HepG2 (cell line): ENCODE results near the gene DDRGK1. TPM values are rescaled to one million over a fixed set of nuclear protein-coding genes. Genes with fewer than 3 reads are reported as not detected.
A peak's percentile ranks its signal among the peaks of the same experiment; 100 is the strongest.

Experiments
- AKAP8 ChIP-seq: sonication (generic); formaldehyde crosslinking; IDR thresholded peaks from 2 replicates; pipeline ENCODE4 v1.5.1; 2020; ENCODE audit warnings: mild to moderate bottlenecking, missing genetic modification reagents
- EEA1 ChIP-seq: sonication (generic); formaldehyde crosslinking; IDR thresholded peaks from 2 replicates; pipeline ENCODE4 v1.5.1; 2020; ENCODE audit warnings: mild to moderate bottlenecking, missing genetic modification reagents, borderline replicate concordance
- RBM22 ChIP-seq: fragments of 200-400 bp; formaldehyde crosslinking; optimal IDR thresholded peaks from 2 replicates; pipeline ENCODE3; 2017; ENCODE audit warnings: mild to moderate bottlenecking, low read length, moderate library complexity
- SP4 ChIP-seq: sonication (generic); formaldehyde crosslinking; IDR thresholded peaks from 2 replicates; pipeline ENCODE4 v1.8.1; 2023; ENCODE audit warnings: mild to moderate bottlenecking, missing genetic modification reagents
- TEAD3 ChIP-seq: optimal IDR thresholded peaks from 2 replicates; pipeline ENCODE3; 2016; ENCODE audit warnings: borderline replicate concordance
- ZNF274 ChIP-seq: sonication (generic); formaldehyde crosslinking; IDR thresholded peaks from 2 replicates; pipeline ENCODE4 v1.5.1; 2020; ENCODE audit warnings: mild to moderate bottlenecking, missing genetic modification reagents
- ZNF331 ChIP-seq: sonication (generic); formaldehyde crosslinking; IDR thresholded peaks from 2 replicates; pipeline ENCODE4 v1.4.0; 2020; ENCODE audit warnings: missing genetic modification reagents
- ZNF335 ChIP-seq: sonication (generic); formaldehyde crosslinking; IDR thresholded peaks from 2 replicates; pipeline ENCODE4 v1.4.0; 2020; ENCODE audit warnings: missing genetic modification reagents
- ZNF558 ChIP-seq: sonication (generic); formaldehyde crosslinking; IDR thresholded peaks from 2 replicates; pipeline ENCODE4 v1.9.0; 2022; ENCODE audit warnings: mild to moderate bottlenecking, missing genetic modification reagents, borderline replicate concordance
- ZNF841 ChIP-seq: sonication (generic); formaldehyde crosslinking; IDR thresholded peaks from 2 replicates; pipeline ENCODE4 v1.8.1; 2023; ENCODE audit warnings: missing genetic modification reagents, borderline replicate concordance
- polyA plus RNA-seq, 8 experiments: library from polyadenylated mRNA; depleted of rRNA in 3 of 8; stranded (reverse) in 7 of 8; unstranded in 1 of 8; fragments of >200 nt; fragmentation: Illumina TruSeq in 4 of 8; extraction: Trizol in 4 of 8; gene quantifications; 2 replicates each; pipeline versions ENCODE4 v1.2.1 to v1.2.3, GENCODE V29; 2011 to 2016; ENCODE audit warnings: low read depth in 4 of 8, missing spikeins in 1 of 8, mixed read lengths in 1 of 8; ENCODE audit not compliant: insufficient read depth in 1 of 8
- total RNA-seq, 5 experiments: library from RNA; depleted of rRNA; stranded (reverse); fragments of >200 nt; fragmentation: Illumina TruSeq; extraction: Trizol; gene quantifications; 2 replicates each; pipeline ENCODE4 v1.2.3, GENCODE V29; 2016; ENCODE audit warnings: low read depth in 1 of 5
- TF ChIP-seq, protein P1 (sequence below): sonication (generic); formaldehyde crosslinking; IDR thresholded peaks from 2 replicates; pipeline ENCODE4 v1.9.0; 2022; ENCODE audit warnings: low read depth, missing genetic modification reagents
- TF ChIP-seq, protein P2 (sequence below): sonication (generic); formaldehyde crosslinking; IDR thresholded peaks from 2 replicates; pipeline ENCODE4 v1.4.0; 2020; ENCODE audit warnings: missing genetic modification reagents
- TF ChIP-seq, protein P3 (sequence below): sonication (generic); formaldehyde crosslinking; IDR thresholded peaks from 2 replicates; pipeline ENCODE4 v1.5.0; 2020; ENCODE audit warnings: missing genetic modification reagents, mild to moderate bottlenecking, borderline replicate concordance
- TF ChIP-seq, protein P4 (sequence below): sonication (generic); formaldehyde crosslinking; IDR thresholded peaks from 2 replicates; pipeline ENCODE4 v1.4.0; 2020; ENCODE audit warnings: missing genetic modification reagents
- TF ChIP-seq, protein P5 (sequence below): sonication (generic); formaldehyde crosslinking; IDR thresholded peaks from 2 replicates; pipeline ENCODE4 v1.8.1; 2022; ENCODE audit warnings: low read depth, mild to moderate bottlenecking, missing genetic modification reagents
- TF ChIP-seq, protein P6 (sequence below): sonication (generic); formaldehyde crosslinking; IDR thresholded peaks from 2 replicates; pipeline ENCODE4 v1.4.0; 2020; ENCODE audit warnings: missing genetic modification reagents, borderline replicate concordance

DDRGK1 gene
- total and polyA plus RNA-seq, 2 of the 13 experiments (the other 11 are each of a cell fraction or from before 2014, with no cell fraction given), result 96.7 to 149 TPM

DNA sequence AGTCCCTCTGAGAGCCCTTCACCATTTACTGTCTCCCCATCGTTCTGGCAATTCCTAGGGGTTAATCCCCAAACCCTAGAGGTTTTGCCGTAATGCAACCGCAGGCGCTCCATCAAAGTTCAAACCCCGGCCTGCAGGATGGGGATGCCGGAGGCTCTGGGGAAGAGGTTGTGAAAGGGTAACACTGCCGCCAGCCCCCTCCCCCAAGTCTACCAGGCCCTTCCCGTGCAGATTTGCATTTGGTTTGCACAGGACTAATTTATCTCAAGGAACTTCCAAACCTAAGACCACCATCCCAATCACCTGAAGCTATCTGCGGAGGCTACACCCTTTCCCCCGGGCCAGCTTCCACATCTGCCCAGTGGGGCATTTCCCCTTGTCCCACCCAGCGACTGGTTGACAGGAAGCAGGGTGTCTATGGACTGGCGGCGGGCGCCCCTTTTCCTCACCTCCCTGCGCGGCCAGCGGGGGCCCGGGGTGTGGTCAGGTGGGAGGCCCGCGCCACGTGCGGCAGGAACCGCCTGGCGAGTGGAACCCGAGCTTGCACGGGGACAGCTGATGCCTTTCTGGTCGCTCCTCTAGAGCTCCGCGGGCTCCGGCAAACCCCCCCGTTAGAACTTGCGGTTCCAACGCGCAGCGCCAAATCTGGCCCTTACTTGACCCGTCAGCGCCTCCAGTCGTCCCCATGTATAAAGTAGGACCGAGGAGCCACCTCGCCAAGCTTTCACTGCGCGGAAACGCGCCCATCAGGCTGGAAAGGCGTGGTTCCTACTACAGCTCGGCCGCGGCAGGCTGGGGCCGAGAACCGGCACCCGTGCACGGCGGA is 43.9 kb upstream of the DDRGK1 start (continued):
- TF ChIP-seq ZNF331 (CRISPR knock-in tag) (peak; percentile 15; the same call in 1 of the 2 replicates), TEAD3 (CRISPR knock-in tag) (no peak), SP4 (CRISPR knock-in tag) (0 out of 2 replicates have a peak, but pooled peaks have one; percentile 9), ZNF335 (CRISPR knock-in tag) (peak; percentile 49; the same call in 1 of the 2 replicates), ZNF558 (CRISPR knock-in tag) (no peak), ZNF274 (CRISPR knock-in tag) (peak; percentile 74), AKAP8 (CRISPR knock-in tag) (peak; percentile 79), RBM22 (peak; percentile 27), EEA1 (CRISPR knock-in tag) (no peak), ZNF841 (CRISPR knock-in tag) (no peak)
- TF ChIP-seq, protein P1, sequence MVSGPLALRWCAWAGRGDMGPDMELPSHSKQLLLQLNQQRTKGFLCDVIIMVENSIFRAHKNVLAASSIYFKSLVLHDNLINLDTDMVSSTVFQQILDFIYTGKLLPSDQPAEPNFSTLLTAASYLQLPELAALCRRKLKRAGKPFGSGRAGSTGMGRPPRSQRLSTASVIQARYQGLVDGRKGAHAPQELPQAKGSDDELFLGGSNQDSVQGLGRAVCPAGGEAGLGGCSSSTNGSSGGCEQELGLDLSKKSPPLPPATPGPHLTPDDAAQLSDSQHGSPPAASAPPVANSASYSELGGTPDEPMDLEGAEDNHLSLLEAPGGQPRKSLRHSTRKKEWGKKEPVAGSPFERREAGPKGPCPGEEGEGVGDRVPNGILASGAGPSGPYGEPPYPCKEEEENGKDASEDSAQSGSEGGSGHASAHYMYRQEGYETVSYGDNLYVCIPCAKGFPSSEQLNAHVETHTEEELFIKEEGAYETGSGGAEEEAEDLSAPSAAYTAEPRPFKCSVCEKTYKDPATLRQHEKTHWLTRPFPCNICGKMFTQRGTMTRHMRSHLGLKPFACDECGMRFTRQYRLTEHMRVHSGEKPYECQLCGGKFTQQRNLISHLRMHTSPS (CRISPR knock-in tag), result peak; percentile 33; the same call in 1 of the 2 replicates
- TF ChIP-seq, protein P2, sequence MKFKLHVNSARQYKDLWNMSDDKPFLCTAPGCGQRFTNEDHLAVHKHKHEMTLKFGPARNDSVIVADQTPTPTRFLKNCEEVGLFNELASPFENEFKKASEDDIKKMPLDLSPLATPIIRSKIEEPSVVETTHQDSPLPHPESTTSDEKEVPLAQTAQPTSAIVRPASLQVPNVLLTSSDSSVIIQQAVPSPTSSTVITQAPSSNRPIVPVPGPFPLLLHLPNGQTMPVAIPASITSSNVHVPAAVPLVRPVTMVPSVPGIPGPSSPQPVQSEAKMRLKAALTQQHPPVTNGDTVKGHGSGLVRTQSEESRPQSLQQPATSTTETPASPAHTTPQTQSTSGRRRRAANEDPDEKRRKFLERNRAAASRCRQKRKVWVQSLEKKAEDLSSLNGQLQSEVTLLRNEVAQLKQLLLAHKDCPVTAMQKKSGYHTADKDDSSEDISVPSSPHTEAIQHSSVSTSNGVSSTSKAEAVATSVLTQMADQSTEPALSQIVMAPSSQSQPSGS (CRISPR knock-in tag), result peak; percentile 14; the same call in 1 of the 2 replicates
- TF ChIP-seq, protein P3, sequence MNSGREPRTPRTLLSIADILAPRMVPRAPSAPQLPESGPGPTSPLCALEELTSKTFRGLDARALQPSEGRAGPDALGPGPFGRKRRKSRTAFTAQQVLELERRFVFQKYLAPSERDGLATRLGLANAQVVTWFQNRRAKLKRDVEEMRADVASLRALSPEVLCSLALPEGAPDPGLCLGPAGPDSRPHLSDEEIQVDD, result peak; percentile 51; the same call in 1 of the 2 replicates
- TF ChIP-seq, protein P4, sequence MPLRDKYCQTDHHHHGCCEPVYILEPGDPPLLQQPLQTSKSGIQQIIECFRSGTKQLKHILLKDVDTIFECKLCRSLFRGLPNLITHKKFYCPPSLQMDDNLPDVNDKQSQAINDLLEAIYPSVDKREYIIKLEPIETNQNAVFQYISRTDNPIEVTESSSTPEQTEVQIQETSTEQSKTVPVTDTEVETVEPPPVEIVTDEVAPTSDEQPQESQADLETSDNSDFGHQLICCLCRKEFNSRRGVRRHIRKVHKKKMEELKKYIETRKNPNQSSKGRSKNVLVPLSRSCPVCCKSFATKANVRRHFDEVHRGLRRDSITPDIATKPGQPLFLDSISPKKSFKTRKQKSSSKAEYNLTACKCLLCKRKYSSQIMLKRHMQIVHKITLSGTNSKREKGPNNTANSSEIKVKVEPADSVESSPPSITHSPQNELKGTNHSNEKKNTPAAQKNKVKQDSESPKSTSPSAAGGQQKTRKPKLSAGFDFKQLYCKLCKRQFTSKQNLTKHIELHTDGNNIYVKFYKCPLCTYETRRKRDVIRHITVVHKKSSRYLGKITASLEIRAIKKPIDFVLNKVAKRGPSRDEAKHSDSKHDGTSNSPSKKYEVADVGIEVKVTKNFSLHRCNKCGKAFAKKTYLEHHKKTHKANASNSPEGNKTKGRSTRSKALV (CRISPR knock-in tag), result peak; percentile 78; the same call in 1 of the 2 replicates
- TF ChIP-seq, protein P5, sequence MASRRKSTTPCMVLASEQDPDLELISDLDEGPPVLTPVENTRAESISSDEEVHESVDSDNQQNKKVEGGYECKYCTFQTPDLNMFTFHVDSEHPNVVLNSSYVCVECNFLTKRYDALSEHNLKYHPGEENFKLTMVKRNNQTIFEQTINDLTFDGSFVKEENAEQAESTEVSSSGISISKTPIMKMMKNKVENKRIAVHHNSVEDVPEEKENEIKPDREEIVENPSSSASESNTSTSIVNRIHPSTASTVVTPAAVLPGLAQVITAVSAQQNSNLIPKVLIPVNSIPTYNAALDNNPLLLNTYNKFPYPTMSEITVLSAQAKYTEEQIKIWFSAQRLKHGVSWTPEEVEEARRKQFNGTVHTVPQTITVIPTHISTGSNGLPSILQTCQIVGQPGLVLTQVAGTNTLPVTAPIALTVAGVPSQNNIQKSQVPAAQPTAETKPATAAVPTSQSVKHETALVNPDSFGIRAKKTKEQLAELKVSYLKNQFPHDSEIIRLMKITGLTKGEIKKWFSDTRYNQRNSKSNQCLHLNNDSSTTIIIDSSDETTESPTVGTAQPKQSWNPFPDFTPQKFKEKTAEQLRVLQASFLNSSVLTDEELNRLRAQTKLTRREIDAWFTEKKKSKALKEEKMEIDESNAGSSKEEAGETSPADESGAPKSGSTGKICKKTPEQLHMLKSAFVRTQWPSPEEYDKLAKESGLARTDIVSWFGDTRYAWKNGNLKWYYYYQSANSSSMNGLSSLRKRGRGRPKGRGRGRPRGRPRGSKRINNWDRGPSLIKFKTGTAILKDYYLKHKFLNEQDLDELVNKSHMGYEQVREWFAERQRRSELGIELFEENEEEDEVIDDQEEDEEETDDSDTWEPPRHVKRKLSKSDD (CRISPR knock-in tag), result 0 out of 2 replicates have a peak, but pooled peaks have one; percentile 45
- TF ChIP-seq, protein P6, sequence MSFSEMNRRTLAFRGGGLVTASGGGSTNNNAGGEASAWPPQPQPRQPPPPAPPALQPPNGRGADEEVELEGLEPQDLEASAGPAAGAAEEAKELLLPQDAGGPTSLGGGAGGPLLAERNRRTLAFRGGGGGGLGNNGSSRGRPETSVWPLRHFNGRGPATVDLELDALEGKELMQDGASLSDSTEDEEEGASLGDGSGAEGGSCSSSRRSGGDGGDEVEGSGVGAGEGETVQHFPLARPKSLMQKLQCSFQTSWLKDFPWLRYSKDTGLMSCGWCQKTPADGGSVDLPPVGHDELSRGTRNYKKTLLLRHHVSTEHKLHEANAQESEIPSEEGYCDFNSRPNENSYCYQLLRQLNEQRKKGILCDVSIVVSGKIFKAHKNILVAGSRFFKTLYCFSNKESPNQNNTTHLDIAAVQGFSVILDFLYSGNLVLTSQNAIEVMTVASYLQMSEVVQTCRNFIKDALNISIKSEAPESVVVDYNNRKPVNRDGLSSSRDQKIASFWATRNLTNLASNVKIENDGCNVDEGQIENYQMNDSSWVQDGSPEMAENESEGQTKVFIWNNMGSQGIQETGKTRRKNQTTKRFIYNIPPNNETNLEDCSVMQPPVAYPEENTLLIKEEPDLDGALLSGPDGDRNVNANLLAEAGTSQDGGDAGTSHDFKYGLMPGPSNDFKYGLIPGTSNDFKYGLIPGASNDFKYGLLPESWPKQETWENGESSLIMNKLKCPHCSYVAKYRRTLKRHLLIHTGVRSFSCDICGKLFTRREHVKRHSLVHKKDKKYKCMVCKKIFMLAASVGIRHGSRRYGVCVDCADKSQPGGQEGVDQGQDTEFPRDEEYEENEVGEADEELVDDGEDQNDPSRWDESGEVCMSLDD (CRISPR knock-in tag), result no peak
